Tongue (tissue), 2 donors: ENCODE measurements around the gene PPP1R3E. TPM values are rescaled to one million over a fixed set of nuclear protein-coding genes. Genes with fewer than 3 reads are reported as not detected.
"Not testable (repeated sequence)": the region's sequence is repeated elsewhere in the genome, so short reads cannot be mapped to it uniquely, and the experiment has no call there.

Source experiments
- DNase-seq: peaks from one replicate; pipeline ENCODE4 v3.0.0-alpha.2; 2015
- total RNA-seq: library from RNA; depleted of rRNA; stranded (reverse); fragments of >200 nt; gene quantifications from one replicate; pipeline ENCODE4 v1.2.3, GENCODE V29; 2014

Gene PPP1R3E, protein sequence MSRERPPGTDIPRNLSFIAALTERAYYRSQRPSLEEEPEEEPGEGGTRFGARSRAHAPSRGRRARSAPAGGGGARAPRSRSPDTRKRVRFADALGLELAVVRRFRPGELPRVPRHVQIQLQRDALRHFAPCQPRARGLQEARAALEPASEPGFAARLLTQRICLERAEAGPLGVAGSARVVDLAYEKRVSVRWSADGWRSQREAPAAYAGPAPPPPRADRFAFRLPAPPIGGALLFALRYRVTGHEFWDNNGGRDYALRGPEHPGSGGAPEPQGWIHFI
- 12.4 TPM for total RNA-seq

- DNase-seq: peak; percentile 85
Measured at GRCh38 chr14:23302290-23303225, at the start of gene PPP1R3E. TSS of gene PPP1R3E (minus strand) at chr14:23302859. CDS start at chr14:23302576, 283 bp downstream.

GRCh38 chr14:23351681-23352505 is 49.2 kb upstream of the PPP1R3E start:
- DNase-seq: peak; percentile 42

DNA sequence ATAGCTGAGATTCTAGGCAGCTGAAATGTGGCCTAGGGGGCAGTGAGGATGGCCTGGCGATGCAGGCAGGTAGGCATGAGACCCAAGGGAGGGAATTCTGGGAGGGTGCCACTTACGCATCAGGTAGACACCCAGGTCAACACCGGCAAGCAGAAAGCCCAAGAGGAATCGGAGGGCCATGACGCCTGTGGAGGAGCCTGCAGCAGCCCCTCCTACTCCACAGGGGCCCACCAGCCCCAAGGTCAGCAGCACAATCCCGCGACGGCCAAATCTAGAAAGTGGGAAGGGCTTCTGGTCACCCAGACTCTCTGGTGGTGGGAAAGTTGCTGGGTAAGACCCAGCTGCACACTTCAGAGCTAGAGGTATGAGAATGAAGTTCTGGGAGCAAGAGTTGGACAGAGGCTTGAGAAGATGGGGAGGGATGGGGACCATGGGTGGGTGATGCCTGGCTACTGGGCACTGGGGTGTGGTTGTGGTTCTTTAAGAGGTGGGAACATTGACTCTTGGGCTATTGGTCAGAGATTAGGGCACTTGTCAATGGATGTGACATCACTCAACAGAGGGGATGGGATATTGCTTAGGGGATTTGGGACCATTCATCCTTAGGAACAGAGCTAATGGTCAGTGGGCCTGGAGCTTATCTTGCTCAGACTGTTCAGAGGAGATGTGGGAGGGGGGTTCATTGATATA is 46.6 kb upstream of the PPP1R3E start:
- DNase-seq: no peak

DNA sequence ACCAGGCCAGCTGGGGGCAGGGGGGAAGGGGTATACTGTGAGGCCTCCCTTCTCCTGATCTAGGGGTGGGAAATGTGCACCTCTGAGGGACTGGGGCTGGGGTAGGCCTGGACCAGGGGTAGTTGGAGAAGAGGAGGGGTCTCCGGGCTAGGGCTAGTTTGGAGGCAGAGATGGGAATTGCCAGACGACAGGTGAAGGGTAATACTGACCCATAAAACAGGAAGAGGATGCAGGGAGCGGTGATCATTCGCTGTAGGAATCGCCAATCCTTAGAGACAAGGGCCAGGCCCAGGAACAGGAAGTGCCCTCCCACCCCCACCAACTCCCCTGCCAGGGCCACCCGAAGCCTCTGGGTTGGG is 45.6 kb upstream of the PPP1R3E start:
- no peak for DNase-seq

DNA sequence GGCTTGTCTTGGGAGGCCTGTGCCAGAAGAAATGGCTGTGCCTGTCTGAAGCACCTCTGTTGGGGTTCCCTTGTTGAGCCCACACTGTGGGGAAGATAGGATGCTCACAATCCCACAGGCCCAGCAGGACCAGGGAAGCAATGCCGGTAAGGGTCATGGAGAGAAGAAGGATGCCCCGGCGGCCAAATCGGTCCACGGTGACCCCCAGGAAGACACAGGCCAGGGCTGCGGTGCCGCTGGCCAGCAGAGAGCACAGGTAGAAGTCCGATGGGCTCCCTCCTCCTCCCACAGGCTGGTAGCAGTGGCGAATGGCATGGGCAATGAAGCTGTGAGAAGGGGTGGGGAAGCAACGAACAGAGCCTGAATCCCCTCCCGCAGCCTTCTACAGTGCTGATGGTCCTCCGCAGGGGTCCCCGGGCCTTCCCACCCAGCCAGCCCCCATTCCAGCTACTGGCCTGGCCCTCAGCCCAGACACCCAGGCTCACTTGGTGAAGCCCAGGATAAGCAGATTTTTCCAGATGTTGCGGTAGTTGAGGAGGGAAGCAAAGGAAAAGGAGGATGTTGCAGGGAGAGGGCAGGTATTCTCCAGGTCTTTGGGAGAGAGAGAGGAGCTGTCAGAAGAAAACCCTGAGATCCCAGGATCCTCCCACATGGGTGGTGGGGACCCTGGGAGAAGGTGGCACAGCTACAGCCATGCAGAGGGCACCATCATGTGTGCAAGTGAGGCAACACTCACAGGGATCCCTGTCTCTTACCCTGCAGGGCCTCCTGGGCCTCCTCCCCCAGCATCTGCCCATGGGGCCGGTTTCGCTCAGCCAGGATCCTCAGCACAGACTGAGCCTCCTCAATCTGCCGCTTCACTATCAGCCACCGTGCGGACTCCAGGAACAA is 45.0 kb upstream of the PPP1R3E start:
- DNase-seq: no peak

DNA sequence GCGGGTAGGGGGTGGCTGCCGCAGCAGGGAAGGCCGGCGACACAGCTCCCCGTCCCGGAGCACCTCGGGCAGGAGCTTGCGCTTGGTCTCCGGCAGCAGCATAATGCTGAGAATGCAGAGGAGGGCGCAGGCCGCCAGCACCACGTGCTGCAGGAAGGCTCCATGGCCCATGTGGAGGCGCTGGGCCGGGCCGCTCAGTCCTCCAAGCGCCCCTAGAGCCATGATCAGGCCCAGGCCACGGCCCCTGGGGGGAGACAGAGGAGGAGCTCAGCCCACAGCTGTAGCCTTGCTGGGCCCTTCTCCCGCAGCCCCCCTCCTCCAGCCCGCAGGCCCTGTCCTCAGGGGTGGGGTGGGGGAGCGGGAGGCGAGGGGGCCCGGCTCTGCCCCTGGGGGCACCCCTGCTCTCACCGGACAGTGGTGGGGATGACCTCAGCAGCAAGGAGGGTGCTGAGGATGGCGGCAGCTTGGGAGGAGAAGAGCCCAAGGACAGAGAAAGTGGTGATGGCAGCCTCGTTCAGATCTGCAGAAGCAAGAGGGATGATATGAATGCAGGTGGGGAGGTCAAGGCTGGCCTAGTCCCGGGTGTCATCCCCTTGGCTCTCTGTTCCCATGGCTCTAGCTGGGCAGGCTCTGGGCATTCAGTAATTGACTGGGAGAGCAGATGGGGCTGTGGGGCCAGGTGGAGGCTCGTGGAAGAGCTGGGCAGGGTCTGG is 44.2 kb upstream of the PPP1R3E start:
- DNase-seq: no peak

- DNase-seq: no peak
Measured at GRCh38 chr14:23345987-23346692, 43.5 kb upstream of the PPP1R3E start.

DNA sequence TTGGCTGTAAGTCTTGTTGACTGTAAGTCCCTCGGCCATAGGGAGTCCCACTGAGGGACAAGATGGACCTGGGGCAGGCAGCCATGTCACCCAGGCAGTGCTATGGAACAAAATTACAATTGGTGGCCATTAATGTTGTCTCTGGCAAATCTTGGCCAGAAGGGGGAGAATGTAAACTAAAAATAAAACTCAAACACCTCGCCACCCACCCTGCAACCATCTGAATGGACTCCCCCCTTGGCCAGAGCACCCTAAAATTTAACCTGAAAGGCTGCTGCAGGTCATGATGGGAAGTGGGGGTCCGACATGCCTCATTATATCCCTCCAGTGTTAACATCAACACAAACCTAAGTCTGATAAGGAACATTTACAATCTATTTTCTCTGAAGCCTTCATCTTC is 41.8 kb upstream of the PPP1R3E start:
- no peak for DNase-seq

DNA sequence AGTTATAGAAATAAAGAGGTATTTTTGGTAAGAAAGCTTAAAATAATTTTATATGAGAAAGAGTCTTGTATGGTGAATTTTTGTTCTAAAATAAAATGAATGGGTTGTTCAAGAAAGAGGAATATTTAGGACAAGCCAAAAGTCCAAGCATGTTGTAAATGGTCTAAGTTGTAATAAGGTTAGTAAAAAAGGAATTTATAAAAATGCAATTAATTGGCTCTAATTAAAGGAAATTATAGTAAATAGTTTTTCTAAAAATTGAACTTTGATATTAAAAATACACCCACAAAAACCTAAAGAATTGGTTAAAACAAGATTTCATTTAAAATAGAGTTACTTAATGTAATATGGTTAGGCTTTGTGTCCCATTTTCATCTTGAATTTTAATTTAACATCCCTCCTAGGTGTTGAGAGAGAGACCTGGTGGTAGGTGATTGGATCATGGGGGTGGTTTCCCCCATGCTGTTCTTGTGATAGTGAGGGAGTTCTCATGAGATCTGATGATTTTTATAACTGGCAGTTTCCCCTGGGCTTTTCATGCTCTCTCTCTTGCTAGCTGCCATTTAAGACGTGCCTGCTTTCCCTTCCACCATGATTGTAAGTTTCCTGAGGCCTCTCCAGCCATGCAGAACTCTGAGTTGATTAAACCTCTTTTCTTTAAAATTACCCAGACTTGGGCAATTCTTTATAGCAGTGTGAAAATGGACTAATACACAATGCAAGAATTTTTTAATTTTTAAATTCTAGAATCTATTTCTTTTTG is 37.0 kb upstream of the PPP1R3E start:
- no peak for DNase-seq

DNA sequence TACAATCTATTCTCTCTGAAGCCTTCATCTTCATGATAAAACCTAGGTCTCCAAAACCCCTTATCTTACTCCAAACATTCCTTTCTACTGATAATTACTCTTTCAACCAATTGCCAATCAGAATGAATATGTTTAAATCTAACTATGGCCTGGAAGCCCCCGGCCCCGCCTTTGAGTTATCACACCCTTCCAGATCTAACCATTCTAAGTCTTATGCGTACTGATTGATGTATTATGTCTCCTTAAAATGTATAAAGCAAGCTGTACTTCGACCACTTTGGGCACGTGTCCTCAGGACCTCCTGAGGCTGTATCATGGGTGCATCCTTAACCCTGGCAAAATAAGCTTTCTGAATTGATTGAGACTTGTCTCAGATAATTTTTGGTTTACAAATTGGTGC is 33.0 kb upstream of the PPP1R3E start:
- DNase-seq: no peak

DNA sequence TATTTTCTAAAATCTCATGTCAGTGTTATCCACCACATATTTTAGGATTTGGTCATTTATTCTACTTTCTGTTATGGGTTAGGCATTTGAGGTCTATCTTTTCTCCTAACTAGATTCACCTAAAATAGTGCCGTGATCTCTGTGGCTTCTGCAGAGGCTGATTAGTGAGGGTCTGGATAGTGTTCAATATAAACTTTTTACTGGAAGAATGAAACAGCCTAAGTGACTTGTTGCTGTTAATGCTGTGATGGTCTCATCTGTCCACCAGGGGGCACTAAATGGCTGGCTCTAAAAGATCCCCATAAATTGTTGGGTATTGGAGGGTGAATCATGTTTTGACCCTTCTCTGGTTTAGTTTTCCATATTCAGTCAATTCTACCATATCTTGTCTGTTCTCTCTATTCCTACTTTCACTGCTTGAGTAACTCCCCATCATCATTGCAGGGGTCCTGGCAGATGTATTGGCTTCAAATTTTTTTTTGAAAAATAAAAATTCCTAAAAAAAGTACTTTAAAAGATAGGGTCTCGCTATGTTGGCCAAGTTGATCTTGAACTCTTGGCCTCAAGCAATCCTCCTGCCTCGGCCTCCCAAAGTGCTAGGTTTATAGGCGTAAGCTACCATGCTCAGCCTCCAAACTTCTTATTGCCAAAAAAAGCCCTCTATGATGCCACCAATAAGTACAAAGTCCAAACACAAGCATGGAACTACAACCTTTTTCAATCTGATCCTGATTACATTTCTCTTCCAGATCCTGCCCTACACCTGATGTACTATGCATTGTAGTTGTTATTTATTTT is 25.5 kb upstream of the PPP1R3E start:
- DNase-seq: peak; percentile 91

- no peak for DNase-seq
Measured at GRCh38 chr14:23326491-23327332, 24.1 kb upstream of the PPP1R3E start.

- not testable (repeated sequence) for DNase-seq
Measured at GRCh38 chr14:23325746-23326145, 23.1 kb upstream of the PPP1R3E start.

- DNase-seq: no peak
Measured at GRCh38 chr14:23324993-23325392, 22.3 kb upstream of the PPP1R3E start.

- DNase-seq: no peak
Measured at GRCh38 chr14:23324455-23324846, 21.8 kb upstream of the PPP1R3E start.

DNA sequence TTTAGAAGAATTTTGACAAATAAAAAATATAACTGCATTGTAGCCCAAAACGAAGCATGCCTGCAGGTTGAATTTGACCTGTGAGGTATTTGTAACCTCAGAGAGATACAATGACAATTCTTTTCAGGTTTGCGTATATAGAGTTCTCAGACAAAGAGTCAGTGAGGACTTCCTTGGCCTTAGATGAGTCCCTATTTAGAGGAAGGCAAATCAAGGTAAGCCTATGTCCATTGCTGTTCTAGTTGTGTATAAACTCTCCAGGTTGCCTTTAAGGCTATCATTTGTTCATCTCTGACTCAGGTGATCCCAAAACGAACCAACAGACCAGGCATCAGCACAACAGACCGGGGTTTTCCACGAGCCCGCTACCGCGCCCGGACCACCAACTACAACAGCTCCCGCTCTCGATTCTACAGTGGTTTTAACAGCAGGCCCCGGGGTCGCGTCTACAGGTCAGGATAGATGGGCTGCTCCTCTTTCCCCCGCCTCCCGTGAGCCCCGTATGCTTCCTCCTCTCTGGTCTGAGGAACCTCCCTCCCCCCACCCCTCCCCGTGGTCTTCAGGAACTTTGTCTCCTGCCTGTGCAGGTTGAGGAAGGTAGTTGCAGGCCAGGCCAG is 21.3 kb upstream of the PPP1R3E start:
- no peak for DNase-seq
